GM19035 (cell line): ENCODE results near the gene CPA1.

ENCODE experiments used
- ATAC-seq: cut with Tn5 transposase; IDR thresholded peaks from one replicate; pipeline ENCODE4 v1.9.1; 2021; ENCODE audit not compliant: unreplicated experiment

CPA1 gene

DNA sequence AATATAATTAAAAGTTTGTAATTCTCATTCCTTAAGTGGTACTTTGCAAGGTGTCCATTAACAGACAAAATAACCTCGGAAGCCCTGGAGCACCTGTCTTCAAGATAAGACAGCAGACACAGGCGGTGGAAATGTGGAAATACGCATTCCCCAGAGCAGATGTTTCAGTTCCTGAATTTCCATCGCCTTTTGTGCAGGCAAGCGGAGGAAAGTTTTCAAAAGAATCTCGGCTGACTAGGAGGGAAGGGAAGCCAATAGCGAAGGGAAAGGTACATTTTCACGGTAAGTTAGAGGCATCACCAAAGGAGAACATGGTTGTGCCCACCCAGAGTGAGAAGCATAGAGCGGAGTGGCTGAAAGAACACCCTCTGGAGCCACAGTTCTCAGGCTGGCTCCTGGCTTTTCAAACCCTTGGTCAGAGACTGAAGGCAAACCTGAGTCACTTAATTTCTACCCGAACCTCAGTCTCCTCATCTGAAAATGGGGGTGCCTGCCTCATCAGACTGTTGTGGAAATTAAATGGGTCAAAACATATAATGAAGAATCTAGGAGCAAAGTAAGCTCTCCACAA lies 13.6 kb downstream of the CPA1 start:
- ATAC-seq = no peak

GRCh38 chr7:130394421-130395195 lies 14.3 kb downstream of the CPA1 start:
- no peak for ATAC-seq

DNA sequence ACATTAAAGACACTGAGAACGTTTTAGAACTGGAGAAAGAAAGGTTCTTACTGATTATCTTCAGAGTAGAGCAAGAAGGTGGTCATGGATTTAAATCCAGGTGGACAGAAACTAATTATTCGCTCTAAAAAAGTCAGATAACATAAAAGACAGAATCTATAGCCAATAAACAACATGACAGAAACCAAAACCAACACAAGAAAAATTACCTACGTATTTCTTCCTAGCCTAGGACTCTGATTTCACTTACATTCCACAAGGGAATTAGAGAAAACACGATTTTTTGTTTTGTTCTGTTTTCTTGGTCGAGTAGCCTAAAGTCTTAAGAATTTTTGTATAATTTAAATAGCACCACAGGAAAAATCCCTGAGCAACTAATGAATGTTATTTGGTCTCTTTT lies 15.1 kb downstream of the CPA1 start:
- no peak for ATAC-seq

DNA sequence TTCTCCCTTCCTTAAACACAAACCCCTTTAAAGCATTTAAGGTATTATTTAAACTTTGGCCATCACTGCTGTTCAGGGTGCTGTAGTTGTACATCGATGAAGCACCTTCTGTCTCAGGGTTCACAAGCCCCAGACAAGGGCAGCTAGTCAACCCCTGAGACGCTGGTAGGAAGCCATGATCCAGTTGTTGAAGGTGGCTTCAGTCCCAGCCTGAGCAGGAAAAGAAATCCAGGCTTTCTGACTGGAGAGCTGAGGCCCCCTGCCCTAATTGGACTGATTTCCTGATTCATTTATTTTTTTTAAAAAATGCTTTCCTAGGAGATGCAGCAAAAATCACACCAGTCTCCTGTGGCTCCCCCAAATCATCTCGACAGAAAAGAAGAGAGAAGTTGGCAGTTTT lies 15.8 kb downstream of the CPA1 start:
- no peak for ATAC-seq

DNA sequence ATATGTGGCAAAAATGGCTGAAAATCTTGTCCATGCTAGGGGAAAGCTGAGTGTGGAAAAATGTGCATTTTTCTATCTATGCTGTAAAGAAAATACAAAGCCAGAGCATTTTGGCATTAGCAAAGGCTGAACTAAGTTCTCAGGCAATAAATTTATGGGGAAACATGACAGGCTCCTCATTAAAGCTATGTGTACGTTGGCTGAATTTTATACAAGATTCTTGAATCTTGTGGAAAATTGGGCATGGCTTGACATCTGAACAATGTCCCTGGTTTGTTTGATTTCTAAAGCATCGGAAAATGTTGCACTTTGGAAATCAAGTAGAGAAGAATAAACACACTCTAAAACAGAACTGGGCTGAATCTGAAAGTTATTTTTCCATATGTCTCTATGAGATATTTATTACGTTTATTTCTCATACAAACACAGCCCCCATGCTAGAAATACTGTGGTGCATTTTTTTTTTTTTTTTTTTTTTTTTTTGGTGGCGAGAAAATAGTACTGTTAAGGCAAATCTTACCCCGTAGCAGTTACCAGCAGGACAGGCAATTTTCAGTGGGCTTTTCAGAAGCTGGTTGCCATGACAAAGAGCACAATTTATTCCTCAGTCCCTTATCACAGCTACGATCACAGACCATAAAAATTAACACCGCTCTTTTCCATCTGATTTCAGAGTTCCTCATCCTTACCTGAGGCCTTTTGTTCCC lies 16.9 kb downstream of the CPA1 start:
- no peak for ATAC-seq

- no peak for ATAC-seq
Observed at GRCh38 chr7:130397758-130398073, 17.4 kb downstream of the CPA1 start.

DNA sequence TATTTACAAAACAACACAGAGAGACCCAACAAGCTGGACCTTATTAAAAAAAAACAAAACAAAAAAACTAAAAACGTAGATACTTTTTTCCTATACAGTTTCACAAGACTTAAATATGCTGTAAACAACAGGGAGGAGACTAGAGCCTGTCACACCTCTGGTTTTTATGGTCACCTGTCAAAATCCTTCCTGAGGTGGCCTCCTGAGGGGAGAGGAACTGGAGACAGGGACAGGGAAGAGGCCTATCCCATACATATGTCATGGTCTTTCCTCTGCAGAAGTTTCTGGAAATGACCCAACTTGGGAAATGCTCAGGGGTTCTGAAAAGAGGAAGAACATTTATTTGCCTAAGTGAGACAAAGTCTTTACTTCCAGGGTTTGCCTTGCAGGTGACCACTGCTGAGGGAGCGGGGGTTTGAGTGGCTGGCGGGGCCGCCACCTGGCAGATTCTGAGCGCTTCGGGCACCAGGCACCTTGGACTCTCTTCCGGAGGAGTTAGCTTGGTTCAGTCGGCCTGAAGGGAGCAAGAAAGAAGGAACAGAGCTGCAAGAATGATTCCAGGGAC lies 18.3 kb downstream of the CPA1 start:
- no peak for ATAC-seq

GRCh38 chr7:130400120-130400572 lies 19.9 kb downstream of the CPA1 start:
- ATAC-seq = no peak

DNA sequence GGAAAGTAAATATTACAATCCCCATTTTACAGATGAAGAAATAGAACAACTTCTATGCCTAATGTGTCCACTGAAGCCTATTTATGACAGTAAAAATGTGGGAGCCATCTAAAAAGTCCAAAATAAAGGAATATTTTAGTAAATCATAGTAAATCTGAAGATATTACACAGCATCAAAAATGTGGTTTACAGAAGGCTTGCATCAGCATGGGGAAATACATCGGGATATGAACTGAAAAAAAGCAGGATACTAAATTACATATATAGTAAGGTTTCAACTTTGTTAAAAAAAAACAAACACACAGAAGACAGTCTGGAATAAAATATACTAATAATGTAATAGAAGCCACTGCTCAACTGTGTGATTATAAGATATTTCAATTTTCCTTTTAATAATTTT lies 20.8 kb downstream of the CPA1 start:
- no peak for ATAC-seq

DNA sequence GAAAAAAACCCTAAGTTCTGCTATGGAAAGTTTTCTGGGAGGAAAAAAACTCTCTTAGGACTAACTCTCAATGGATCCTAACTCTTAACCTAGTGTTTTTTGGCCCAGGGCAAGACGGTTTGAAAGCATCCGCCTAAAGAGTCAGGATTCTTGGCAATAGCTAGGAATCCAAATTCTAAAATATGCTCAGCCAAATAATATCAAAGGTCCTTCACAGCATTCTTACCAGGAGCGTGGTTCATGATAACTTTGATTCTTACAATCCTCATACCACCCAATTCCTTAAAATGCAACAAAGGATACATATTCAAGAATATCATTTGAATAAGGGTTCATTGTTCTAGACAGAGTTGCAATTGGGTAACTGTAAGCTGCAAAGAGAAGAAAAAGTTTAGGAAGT lies 21.3 kb downstream of the CPA1 start:
- ATAC-seq = no peak

- ATAC-seq = no peak
Observed at GRCh38 chr7:130405003-130405402, 24.7 kb downstream of the CPA1 start.

DNA sequence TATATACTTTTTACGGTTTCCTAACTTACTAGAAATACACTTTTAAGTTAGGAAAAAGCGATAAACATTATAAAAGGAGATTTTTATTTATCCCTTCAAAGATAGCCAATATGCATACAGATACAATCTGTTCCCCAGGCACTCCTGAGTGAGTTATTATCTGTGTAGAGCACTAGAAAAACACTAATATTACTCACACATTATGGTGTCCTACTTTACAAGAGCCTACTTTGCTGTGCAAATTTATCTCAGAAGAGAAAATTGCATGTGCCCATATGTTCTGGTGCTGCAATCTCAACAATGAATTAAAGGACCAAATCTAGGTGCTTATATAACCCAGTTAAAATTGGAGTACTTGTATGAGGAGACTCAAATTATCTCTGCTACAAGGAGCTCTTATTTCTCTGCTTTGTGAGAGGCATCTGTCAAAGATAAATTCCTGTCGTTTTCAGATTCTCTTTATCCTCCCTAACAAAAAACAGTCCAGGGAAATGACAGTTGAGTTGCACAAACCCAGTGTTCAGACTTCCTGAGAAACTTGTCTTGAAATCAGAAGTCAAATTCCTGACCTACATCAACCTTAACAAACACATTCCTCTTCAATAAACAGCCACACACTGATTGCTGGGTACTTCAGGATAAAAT lies 28.9 kb downstream of the CPA1 start:
- ATAC-seq = no peak

GRCh38 chr7:130409712-130410072 lies 29.4 kb downstream of the CPA1 start:
- no peak for ATAC-seq

- no peak for ATAC-seq
Observed at GRCh38 chr7:130410868-130411541, 30.7 kb downstream of the CPA1 start.

DNA sequence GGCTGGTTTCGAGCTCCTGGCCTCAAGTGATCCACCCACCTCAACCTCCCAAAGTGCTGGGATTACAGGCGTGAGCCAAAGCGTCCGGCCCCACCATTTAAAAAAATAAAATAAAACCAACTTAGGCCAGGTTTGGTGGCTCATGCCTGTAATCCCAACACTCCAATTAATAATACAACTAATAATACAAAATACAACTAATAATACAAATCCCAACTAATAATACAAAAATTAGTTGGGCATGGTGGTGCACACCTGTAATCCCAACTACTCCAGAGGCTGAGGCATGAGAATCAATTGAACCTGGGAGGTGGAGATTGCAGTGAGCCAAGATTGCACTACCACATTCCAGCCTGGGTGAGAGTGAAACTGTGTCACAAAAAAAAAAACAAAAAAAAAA lies 32.9 kb downstream of the CPA1 start:
- no peak for ATAC-seq

GRCh38 chr7:130415006-130415405 lies 34.7 kb downstream of the CPA1 start:
- no peak for ATAC-seq

GRCh38 chr7:130417213-130417612 lies 36.9 kb downstream of the CPA1 start:
- no peak for ATAC-seq

GRCh38 chr7:130418306-130418705 lies 38.0 kb downstream of the CPA1 start:
- no peak for ATAC-seq

DNA sequence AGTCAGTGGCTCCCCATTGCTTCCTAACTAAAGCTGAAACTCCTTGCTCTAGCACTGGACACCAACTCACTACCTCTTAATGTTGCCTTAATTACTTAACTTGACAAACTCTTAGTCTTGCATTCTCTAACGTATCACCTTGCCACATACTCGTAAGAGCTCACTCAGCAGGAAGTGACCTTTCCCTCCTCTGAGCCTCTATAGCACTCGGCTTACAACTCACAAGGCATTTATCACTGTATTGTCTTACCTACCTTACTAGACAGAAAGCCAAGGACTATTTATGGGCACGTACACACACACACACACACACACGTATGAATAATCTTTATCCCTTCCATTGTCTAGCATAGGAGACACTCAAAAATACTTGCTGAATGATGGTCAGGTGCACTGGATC lies 39.4 kb downstream of the CPA1 start:
- ATAC-seq = no peak

- ATAC-seq = no peak
Observed at GRCh38 chr7:130420943-130421578, 40.8 kb downstream of the CPA1 start.

DNA sequence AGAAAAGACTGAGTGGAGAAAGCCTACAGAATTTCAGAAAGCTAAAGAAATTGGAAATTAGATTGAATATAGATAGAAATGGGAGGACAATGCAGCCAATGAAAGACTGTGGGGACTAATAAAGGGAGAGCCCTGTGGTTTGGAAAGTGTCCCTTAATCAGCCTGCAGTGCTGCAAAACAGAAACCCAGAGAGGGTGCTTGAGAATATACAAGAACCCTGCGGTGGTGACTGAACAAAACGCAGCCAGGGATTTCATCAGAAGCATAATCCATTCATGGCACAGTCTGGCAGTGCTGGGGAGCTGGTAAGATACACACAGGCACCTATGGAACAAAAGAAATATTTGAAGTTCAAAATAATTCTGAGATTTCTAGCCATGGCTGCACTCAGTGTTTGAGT lies 41.4 kb downstream of the CPA1 start:
- no peak for ATAC-seq
